Stimulated activated naive B cell treated with anti-CD40 and anti-IgM and Interleukin-4, amounts not matched to agents 10 μg/mL and 1 μg/mL and 100 μg/mL, for 72 hours (primary cell): ENCODE data around the gene RNF183.
"Not testable (repeated sequence)": the region's sequence is repeated elsewhere in the genome, so short reads cannot be mapped to it uniquely, and the experiment has no call there.

Source experiments
- ATAC-seq, 2 donors: fragments of 150-1000 bp; cut with Tn5 transposase; replicated peaks; 2 replicates each; pipeline ENCODE4 v1.10.0; 2021; ENCODE audit warnings: moderate library complexity in 1 of 2
- DNase-seq: peaks from one replicate; pipeline ENCODE4 v3.0.0; 2021
- H3K27ac Mint-ChIP-seq: one replicate; pipeline ENCODE4 v1.8.0; 2022; ENCODE audit warnings: mild to moderate bottlenecking, mixed read lengths
- H3K27me3 Mint-ChIP-seq, 2 donors: one replicate each; pipeline ENCODE4 v1.8.0; 2022; ENCODE audit warnings: mixed read lengths in 2 of 2
- H3K36me3 Mint-ChIP-seq, 2 donors: one replicate each; pipeline ENCODE4 v1.8.0; 2022; ENCODE audit warnings: mixed read lengths in 2 of 2, mild to moderate bottlenecking in 1 of 2
- H3K4me1 Mint-ChIP-seq, 2 donors: one replicate each; pipeline ENCODE4 v1.8.0; 2022; ENCODE audit warnings: mixed read lengths in 2 of 2, mild to moderate bottlenecking in 1 of 2
- H3K4me3 Mint-ChIP-seq, 2 donors: one replicate each; pipeline ENCODE4 v1.8.0; 2022; ENCODE audit warnings: mild to moderate bottlenecking in 2 of 2, mixed read lengths in 2 of 2, moderate library complexity in 1 of 2
- H3K9me3 Mint-ChIP-seq, 2 donors: one replicate each; pipeline ENCODE4 v1.8.0; 2022; ENCODE audit warnings: mixed read lengths in 2 of 2, mild to moderate bottlenecking in 1 of 2

The RNF183 gene

GRCh38 chr9:113306566-113306965 is 3.4 kb upstream of the RNF183 start:
- no peak overlapping the region for H3K27ac Mint-ChIP-seq
- H3K36me3 Mint-ChIP-seq = no peaks in the 10 kb centered on the region
- no peak overlapping the region for H3K4me3 Mint-ChIP-seq
- no peak for DNase-seq
- no peak for ATAC-seq
- peaks cover 5 to 11% of the 10 kb centered on the region in 2 donors for H3K27me3 Mint-ChIP-seq
- H3K4me1 Mint-ChIP-seq = no peaks in the 10 kb centered on the region
- no peaks in the 10 kb centered on the region for H3K9me3 Mint-ChIP-seq

- no peaks in the 10 kb centered on the region for H3K36me3 Mint-ChIP-seq
- H3K4me1 Mint-ChIP-seq = peaks cover 0 to 12% of the 10 kb centered on the region in 2 donors
- peaks cover 14 to 17% of the 10 kb centered on the region in 2 donors for H3K27me3 Mint-ChIP-seq
- no peak for ATAC-seq
- no peak for DNase-seq
- H3K9me3 Mint-ChIP-seq = no peaks in the 10 kb centered on the region
- no peak overlapping the region for H3K4me3 Mint-ChIP-seq
- H3K27ac Mint-ChIP-seq = no peak overlapping the region
These were observed 1.6 kb downstream of the RNF183 start for GRCh38 chr9:113301548-113301947.

GRCh38 chr9:113299800-113300292 is 3.3 kb downstream of the RNF183 start:
- ATAC-seq = no peak
- H3K4me1 Mint-ChIP-seq = peaks cover 0 to 14% of the 10 kb centered on the region in 2 donors
- H3K9me3 Mint-ChIP-seq = no peaks in the 10 kb centered on the region
- DNase-seq = no peak
- H3K4me3 Mint-ChIP-seq = no peak overlapping the region
- no peak overlapping the region for H3K27ac Mint-ChIP-seq
- H3K36me3 Mint-ChIP-seq = peaks cover 0 to 3% of the 10 kb centered on the region in 2 donors
- peaks cover 14 to 17% of the 10 kb centered on the region in 2 donors for H3K27me3 Mint-ChIP-seq

GRCh38 chr9:113298924-113299770 is 4.0 kb downstream of the RNF183 start:
- DNase-seq = no peak
- Mint-ChIP-seq H3K4me3 (no peak overlapping the region), H3K36me3 (peaks cover 0 to 3% of the 10 kb centered on the region in 2 donors), H3K9me3 (no peaks in the 10 kb centered on the region), H3K4me1 (peaks cover 0 to 14% of the 10 kb centered on the region in 2 donors), H3K27ac (peak overlapping the region; percentile 79), H3K27me3 (peaks cover 14 to 17% of the 10 kb centered on the region in 2 donors)
- ATAC-seq = no peak

- Mint-ChIP-seq H3K27ac (no peak overlapping the region), H3K9me3 (no peaks in the 10 kb centered on the region), H3K27me3 (peaks cover 14 to 17% of the 10 kb centered on the region in 2 donors), H3K4me1 (peaks cover 0 to 14% of the 10 kb centered on the region in 2 donors), H3K4me3 (no peak overlapping the region), H3K36me3 (peaks cover 0 to 3% of the 10 kb centered on the region in 2 donors)
- ATAC-seq (no peak), DNase-seq (no peak)
These were observed 4.9 kb downstream of the RNF183 start for GRCh38 chr9:113298311-113298710.

GRCh38 chr9:113296796-113297558 is 6.2 kb downstream of the RNF183 start:
- H3K27me3 Mint-ChIP-seq = peaks cover 7 to 8% of the 10 kb centered on the region in 2 donors
- no peaks in the 10 kb centered on the region for H3K9me3 Mint-ChIP-seq
- DNase-seq (no peak), ATAC-seq (peak in 1 of 2 donors; percentile 63)
- H3K4me1 Mint-ChIP-seq = peaks cover 0 to 14% of the 10 kb centered on the region in 2 donors
- no peak overlapping the region for H3K27ac Mint-ChIP-seq
- H3K4me3 Mint-ChIP-seq = peak overlapping the region in 1 of 2 donors; percentile 14
- peaks cover 0 to 9% of the 10 kb centered on the region in 2 donors for H3K36me3 Mint-ChIP-seq

- Mint-ChIP-seq H3K36me3 (peaks cover 5 to 16% of the 10 kb centered on the region in 2 donors), H3K4me1 (peaks cover 0 to 14% of the 10 kb centered on the region in 2 donors)
- H3K27ac Mint-ChIP-seq, H3K4me3 Mint-ChIP-seq, DNase-seq, H3K9me3 Mint-ChIP-seq, ATAC-seq, H3K27me3 Mint-ChIP-seq: not testable (repeated sequence)
These were observed 6.9 kb downstream of the RNF183 start for GRCh38 chr9:113296247-113296646.

- Mint-ChIP-seq H3K4me1 (peaks cover 0 to 20% of the 10 kb centered on the region in 2 donors), H3K4me3 (no peak overlapping the region), H3K27me3 (no peaks in the 10 kb centered on the region), H3K27ac (peak overlapping the region; percentile 17), H3K9me3 (no peaks in the 10 kb centered on the region), H3K36me3 (peaks cover 16 to 29% of the 10 kb centered on the region in 2 donors)
- no peak for DNase-seq
- ATAC-seq = no peak
These were observed 9.8 kb downstream of the RNF183 start for GRCh38 chr9:113293285-113293878.

- Mint-ChIP-seq H3K27ac (no peak overlapping the region), H3K4me3 (no peak overlapping the region), H3K27me3 (no peaks in the 10 kb centered on the region), H3K4me1 (peaks cover 0 to 6% of the 10 kb centered on the region in 2 donors), H3K9me3 (no peaks in the 10 kb centered on the region), H3K36me3 (peaks cover 23 to 43% of the 10 kb centered on the region in 2 donors)
- DNase-seq (no peak), ATAC-seq (no peak)
These were observed 13.0 kb downstream of the RNF183 start for GRCh38 chr9:113290052-113290607.

- Mint-ChIP-seq H3K36me3 (peaks cover 23 to 47% of the 10 kb centered on the region in 2 donors), H3K4me1 (peaks cover 0 to 6% of the 10 kb centered on the region in 2 donors), H3K4me3 (no peak overlapping the region), H3K27me3 (no peaks in the 10 kb centered on the region), H3K27ac (no peak overlapping the region), H3K9me3 (no peaks in the 10 kb centered on the region)
- DNase-seq = no peak
- no peak for ATAC-seq
These were observed 14.1 kb downstream of the RNF183 start for GRCh38 chr9:113289091-113289490.

GRCh38 chr9:113281356-113281755 is 21.8 kb downstream of the RNF183 start:
- Mint-ChIP-seq H3K4me1 (peaks cover 17 to 18% of the 10 kb centered on the region in 2 donors), H3K36me3 (peaks cover 38 to 63% of the 10 kb centered on the region in 2 donors), H3K27me3 (no peaks in the 10 kb centered on the region), H3K4me3 (no peak overlapping the region), H3K9me3 (no peaks in the 10 kb centered on the region), H3K27ac (peak overlapping the region; percentile 33)
- no peak for DNase-seq
- ATAC-seq = no peak

- peaks cover 38 to 52% of the 10 kb centered on the region in 2 donors for H3K36me3 Mint-ChIP-seq
- no peak overlapping the region for H3K27ac Mint-ChIP-seq
- DNase-seq (no peak), ATAC-seq (no peak)
- no peak overlapping the region for H3K4me3 Mint-ChIP-seq
- no peaks in the 10 kb centered on the region for H3K9me3 Mint-ChIP-seq
- no peaks in the 10 kb centered on the region for H3K27me3 Mint-ChIP-seq
- H3K4me1 Mint-ChIP-seq = peaks cover 18 to 19% of the 10 kb centered on the region in 2 donors
These were observed 24.3 kb downstream of the RNF183 start for GRCh38 chr9:113278840-113279239.

- H3K4me3 Mint-ChIP-seq = no peak within 1 kb of the TSS
- H3K36me3 Mint-ChIP-seq = peaks cover 27 to 35% of the 10 kb centered on the region in 2 donors
- no peak within 1 kb of the TSS for H3K27ac Mint-ChIP-seq
These were observed 27.7 kb downstream of the RNF183 start, which contains the start of the genes CDC26 and PRPF4 for GRCh38 chr9:113275157-113276131. CDC26 (minus strand) TSS chr9:113275572; CDS start chr9:113272507, 3,065 bp downstream. PRPF4 (plus strand) TSS chr9:113275658; CDS start chr9:113275744, 86 bp downstream.

More at GRCh38 chr9:113275157-113276131, 27.7 kb downstream of the RNF183 start, which contains the start of the genes CDC26 and PRPF4:
- Mint-ChIP-seq H3K4me1 (peaks cover 8 to 19% of the 10 kb centered on the region in 2 donors), H3K27me3 (no peaks in the 10 kb centered on the region), H3K9me3 (no peaks in the 10 kb centered on the region)
- DNase-seq = peak; percentile 95
- peak; percentile 96 to 98 for ATAC-seq
